Glutamatergic neuron (in vitro differentiated cells): ENCODE data around the gene POGLUT2. TPM values are rescaled to one million over a fixed set of nuclear protein-coding genes. Genes with fewer than 3 reads are reported as not detected.

Experiments used
- DNase-seq: peaks from one replicate; pipeline ENCODE4 v3.0.0; 2022
- H3K27ac Mint-ChIP-seq: one replicate; pipeline ENCODE4 v1.8.0; 2020; ENCODE audit warnings: mild to moderate bottlenecking, mixed read lengths, inconsistent platforms; ENCODE audit not compliant: unreplicated experiment
- H3K27me3 Mint-ChIP-seq: one replicate; pipeline ENCODE4 v1.8.0; 2020; ENCODE audit warnings: mild to moderate bottlenecking, moderate library complexity, mixed read lengths, inconsistent platforms; ENCODE audit not compliant: unreplicated experiment
- H3K36me3 Mint-ChIP-seq: one replicate; pipeline ENCODE4 v1.8.0; 2020; ENCODE audit warnings: mild to moderate bottlenecking, mixed read lengths, inconsistent platforms; ENCODE audit not compliant: unreplicated experiment
- H3K4me1 Mint-ChIP-seq: one replicate; pipeline ENCODE4 v1.8.0; 2020; ENCODE audit warnings: mild to moderate bottlenecking, low read depth, mixed read lengths, inconsistent platforms; ENCODE audit not compliant: unreplicated experiment
- H3K4me3 Mint-ChIP-seq: one replicate; pipeline ENCODE4 v1.8.0; 2020; ENCODE audit warnings: mild to moderate bottlenecking, mixed read lengths, inconsistent platforms; ENCODE audit not compliant: unreplicated experiment
- H3K9me3 Mint-ChIP-seq: one replicate; pipeline ENCODE4 v1.8.0; 2020; ENCODE audit warnings: mild to moderate bottlenecking, moderate library complexity, mixed read lengths, inconsistent platforms; ENCODE audit not compliant: unreplicated experiment
- total RNA-seq: library from RNA; stranded (reverse); fragmentation: NEBNext Ultra II Directional; extraction: Animal tissue kit (Norgen Biotek cat#: 25700); gene quantifications from one replicate; pipeline ENCODE4 v1.2.1, GENCODE V29; 2021; ENCODE audit not compliant: unreplicated experiment
- TF ChIP-seq, protein P1 (sequence below): fragments of 200-600 bp; sonication (generic); IDR thresholded peaks from one replicate; pipeline ENCODE4 v1.5.0; 2021; ENCODE audit not compliant: partially characterized antibody, unreplicated experiment

The POGLUT2 gene
- total RNA-seq, 1 donor from 2014 or later: 17.5 TPM

DNA sequence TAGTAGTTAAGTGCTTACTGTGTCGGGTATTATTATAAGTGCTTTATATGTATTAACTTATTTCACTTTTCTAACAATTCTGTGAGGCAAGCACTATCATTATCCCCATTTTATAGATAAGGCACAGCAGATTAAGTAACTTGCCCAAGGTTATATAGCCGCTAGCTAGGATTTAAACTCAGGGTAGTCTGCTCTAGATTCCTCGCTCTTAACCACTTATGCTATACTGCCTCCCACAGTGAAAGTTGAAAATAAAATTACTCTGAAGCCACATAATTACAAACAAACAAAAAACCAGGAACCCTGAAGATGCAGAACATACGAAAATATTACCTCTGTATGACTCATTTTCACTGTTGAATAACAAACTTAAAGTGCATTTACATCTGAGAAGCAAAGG is 29.1 kb downstream of the POGLUT2 start:
- H3K36me3 Mint-ChIP-seq: no peaks in the 10 kb centered on the region

DNA sequence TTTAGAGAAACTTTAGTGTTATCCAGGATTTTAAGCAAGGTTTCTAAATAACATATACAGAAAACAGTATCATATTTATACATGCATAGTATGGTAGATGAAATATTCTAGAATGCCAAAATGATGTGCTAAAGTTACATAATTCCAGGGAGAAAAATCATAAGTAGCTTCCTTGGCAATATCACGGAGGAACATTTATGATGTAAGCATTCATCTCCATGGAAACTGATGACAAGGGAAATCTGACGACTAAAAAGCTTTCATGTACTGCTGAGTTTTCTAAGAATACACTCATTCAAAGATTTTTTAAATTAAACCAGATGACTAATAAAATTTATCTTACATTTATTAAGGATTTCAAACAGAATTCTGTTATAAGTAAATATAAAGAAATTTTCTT is 29.9 kb downstream of the POGLUT2 start:
- no peaks in the 10 kb centered on the region for H3K9me3 Mint-ChIP-seq

More for the DNA sequence above, 29.1 kb downstream of the POGLUT2 start:
- no peak overlapping the region for H3K4me3 Mint-ChIP-seq
- TF ChIP-seq, protein P1, sequence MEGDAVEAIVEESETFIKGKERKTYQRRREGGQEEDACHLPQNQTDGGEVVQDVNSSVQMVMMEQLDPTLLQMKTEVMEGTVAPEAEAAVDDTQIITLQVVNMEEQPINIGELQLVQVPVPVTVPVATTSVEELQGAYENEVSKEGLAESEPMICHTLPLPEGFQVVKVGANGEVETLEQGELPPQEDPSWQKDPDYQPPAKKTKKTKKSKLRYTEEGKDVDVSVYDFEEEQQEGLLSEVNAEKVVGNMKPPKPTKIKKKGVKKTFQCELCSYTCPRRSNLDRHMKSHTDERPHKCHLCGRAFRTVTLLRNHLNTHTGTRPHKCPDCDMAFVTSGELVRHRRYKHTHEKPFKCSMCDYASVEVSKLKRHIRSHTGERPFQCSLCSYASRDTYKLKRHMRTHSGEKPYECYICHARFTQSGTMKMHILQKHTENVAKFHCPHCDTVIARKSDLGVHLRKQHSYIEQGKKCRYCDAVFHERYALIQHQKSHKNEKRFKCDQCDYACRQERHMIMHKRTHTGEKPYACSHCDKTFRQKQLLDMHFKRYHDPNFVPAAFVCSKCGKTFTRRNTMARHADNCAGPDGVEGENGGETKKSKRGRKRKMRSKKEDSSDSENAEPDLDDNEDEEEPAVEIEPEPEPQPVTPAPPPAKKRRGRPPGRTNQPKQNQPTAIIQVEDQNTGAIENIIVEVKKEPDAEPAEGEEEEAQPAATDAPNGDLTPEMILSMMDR: no peak
- H3K9me3 Mint-ChIP-seq: no peaks in the 10 kb centered on the region
- H3K27ac Mint-ChIP-seq: no peak overlapping the region
- peaks cover 4% of the 10 kb centered on the region for H3K4me1 Mint-ChIP-seq
- H3K27me3 Mint-ChIP-seq: peaks cover 3% of the 10 kb centered on the region
- DNase-seq: no peak

DNA sequence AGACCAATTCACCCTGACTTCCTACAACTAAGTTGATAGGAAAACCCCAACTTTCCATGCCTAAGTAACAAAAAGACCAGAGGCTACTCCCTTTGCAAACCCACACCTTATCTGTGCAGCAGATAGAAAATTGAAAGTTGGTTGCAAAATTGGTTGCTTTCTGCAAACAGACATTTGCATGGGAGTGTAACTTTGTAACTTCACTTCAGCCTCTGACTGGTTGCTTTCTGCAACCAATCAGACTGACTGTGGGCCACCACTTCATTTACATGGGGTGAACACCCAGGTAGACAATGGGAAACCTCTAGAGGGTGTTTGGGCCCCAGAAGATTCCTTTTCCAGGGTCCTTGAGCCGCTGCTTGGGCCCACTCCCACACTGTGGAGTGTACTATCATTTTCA is 35.0 kb downstream of the POGLUT2 start:
- H3K4me3 Mint-ChIP-seq: no peak overlapping the region
- no peaks in the 10 kb centered on the region for H3K36me3 Mint-ChIP-seq
- TF ChIP-seq, protein P1: no peak
- H3K9me3 Mint-ChIP-seq: no peaks in the 10 kb centered on the region
- no peak overlapping the region for H3K27ac Mint-ChIP-seq
- H3K27me3 Mint-ChIP-seq: no peaks in the 10 kb centered on the region
- DNase-seq: no peak
- H3K4me1 Mint-ChIP-seq: no peaks in the 10 kb centered on the region

More for the DNA sequence above, 29.9 kb downstream of the POGLUT2 start:
- H3K36me3 Mint-ChIP-seq: no peaks in the 10 kb centered on the region
- peaks cover 1% of the 10 kb centered on the region for H3K4me1 Mint-ChIP-seq
- H3K27ac Mint-ChIP-seq: no peak overlapping the region
- no peak for DNase-seq
- H3K4me3 Mint-ChIP-seq: no peak overlapping the region
- H3K27me3 Mint-ChIP-seq: no peaks in the 10 kb centered on the region
- TF ChIP-seq, protein P1: no peak

DNA sequence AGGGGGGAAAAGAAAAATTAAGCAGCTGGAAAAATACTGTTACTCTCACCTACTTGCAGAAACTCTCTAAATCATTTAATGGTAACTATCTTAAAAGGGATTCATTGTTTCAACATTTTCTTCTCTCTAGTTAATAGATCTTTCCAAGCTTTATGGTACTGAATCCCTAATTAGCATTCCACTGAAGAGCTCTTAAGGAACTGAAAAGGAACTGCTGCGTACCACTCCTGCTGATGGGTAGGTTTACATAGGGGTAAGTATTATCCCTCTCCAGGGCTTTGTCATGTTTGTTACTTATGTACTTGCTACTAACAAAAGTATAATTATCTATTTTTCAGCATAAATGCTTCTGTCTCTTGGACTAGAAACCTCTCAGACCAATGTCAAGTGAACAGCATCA is 37.7 kb downstream of the POGLUT2 start:
- TF ChIP-seq, protein P1: no peak
- no peaks in the 10 kb centered on the region for H3K4me1 Mint-ChIP-seq
- H3K27me3 Mint-ChIP-seq: no peaks in the 10 kb centered on the region
- no peak for DNase-seq
- H3K4me3 Mint-ChIP-seq: no peak overlapping the region
- H3K36me3 Mint-ChIP-seq: no peaks in the 10 kb centered on the region
- no peak overlapping the region for H3K27ac Mint-ChIP-seq
- H3K9me3 Mint-ChIP-seq: no peaks in the 10 kb centered on the region

DNA sequence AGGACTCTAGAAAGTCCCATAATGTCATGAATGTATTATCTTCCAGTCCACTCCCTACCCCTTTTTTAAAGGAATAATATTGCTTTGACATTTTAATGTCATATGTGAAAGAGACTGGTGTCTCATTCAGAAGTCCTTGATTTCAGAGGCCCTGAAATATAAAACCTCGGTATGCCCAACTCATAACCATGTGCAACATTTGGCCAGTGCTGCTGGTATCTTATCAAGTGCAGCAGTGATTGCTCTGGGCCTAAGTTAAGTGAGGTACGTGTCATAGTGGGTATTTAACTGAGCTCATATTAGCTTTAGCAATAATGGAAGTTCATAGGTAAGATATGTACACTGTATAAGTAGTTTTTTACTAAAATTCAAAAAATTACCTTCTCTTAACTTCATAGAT is 39.9 kb downstream of the POGLUT2 start:
- no peaks in the 10 kb centered on the region for H3K4me1 Mint-ChIP-seq
- no peak for DNase-seq
- no peak overlapping the region for H3K4me3 Mint-ChIP-seq
- no peaks in the 10 kb centered on the region for H3K36me3 Mint-ChIP-seq
- TF ChIP-seq, protein P1: no peak
- H3K27me3 Mint-ChIP-seq: no peaks in the 10 kb centered on the region
- H3K27ac Mint-ChIP-seq: no peak overlapping the region
- no peaks in the 10 kb centered on the region for H3K9me3 Mint-ChIP-seq
